Measurements from ENCODE around the gene SRPK3.
"Not testable (repeated sequence)": the region's sequence is repeated elsewhere in the genome, so short reads cannot be mapped to it uniquely, and the experiment has no call there.

Gene SRPK3

GRCh38 chrX:153814591-153815315 lies 33.9 kb downstream of the SRPK3 start:
- no peak for DNase-seq

- DNase-seq: peak; percentile 18
These were observed 36.2 kb downstream of the SRPK3 start for GRCh38 chrX:153816831-153817690.

GRCh38 chrX:153818064-153818463 lies 37.2 kb downstream of the SRPK3 start:
- DNase-seq: not testable (repeated sequence)

- DNase-seq: peak; percentile 40
These were observed 37.9 kb downstream of the SRPK3 start for GRCh38 chrX:153818571-153819383.

GRCh38 chrX:153819384-153820040 lies 38.7 kb downstream of the SRPK3 start:
- no peak for DNase-seq

GRCh38 chrX:153820601-153821000 lies 39.8 kb downstream of the SRPK3 start:
- DNase-seq: no peak

GRCh38 chrX:153821066-153821465 lies 40.2 kb downstream of the SRPK3 start:
- DNase-seq: no peak

GRCh38 chrX:153824348-153824747 lies 43.5 kb downstream of the SRPK3 start:
- DNase-seq: no peak

- no peak for DNase-seq
These were observed 44.2 kb downstream of the SRPK3 start for GRCh38 chrX:153825042-153825441.

GRCh38 chrX:153827016-153827415 lies 46.2 kb downstream of the SRPK3 start:
- DNase-seq: no peak

- no peak for DNase-seq
These were observed 47.1 kb downstream of the SRPK3 start for GRCh38 chrX:153827903-153828302.

GRCh38 chrX:153828308-153828707 lies 47.5 kb downstream of the SRPK3 start:
- no peak for DNase-seq

- DNase-seq: no peak
These were observed 48.1 kb downstream of the SRPK3 start for GRCh38 chrX:153828723-153829548.

GRCh38 chrX:153829549-153829798 lies 48.6 kb downstream of the SRPK3 start:
- DNase-seq: no peak

- no peak for DNase-seq
These were observed 49.2 kb downstream of the SRPK3 start, which contains the start of gene PDZD4 for GRCh38 chrX:153829799-153830639. Gene PDZD4 (minus strand): TSS chrX:153830544. CDS start chrX:153830298, 246 bp downstream.

GRCh38 chrX:153830640-153831428 lies 50.0 kb downstream of the SRPK3 start:
- no peak for DNase-seq

- DNase-seq: no peak
These were observed 50.7 kb downstream of the SRPK3 start for GRCh38 chrX:153831429-153832150.

GRCh38 chrX:153832728-153833127 lies 51.9 kb downstream of the SRPK3 start:
- DNase-seq: no peak
